AG10803 (cell line): ENCODE measurements around the gene BMERB1.
"Not testable (repeated sequence)": the region's sequence is repeated elsewhere in the genome, so short reads cannot be mapped to it uniquely, and the experiment has no call there.

ENCODE experiments used
- DNase-seq: peaks from one replicate; pipeline ENCODE4 v3.0.0; 2010; ENCODE audit warnings: low read depth
- H3K4me3 ChIP-seq: 2 replicates; pipeline ENCODE4 v1.5.1; 2011; ENCODE audit warnings: mild to moderate bottlenecking, low read length, control low read depth
- TF ChIP-seq, protein P1 (sequence below): conservative IDR thresholded peaks from 2 replicates; pipeline ENCODE4 v1.5.1; 2011; ENCODE audit warnings: mild to moderate bottlenecking, low read length, control low read depth, inconsistent platforms

BMERB1 gene

DNA sequence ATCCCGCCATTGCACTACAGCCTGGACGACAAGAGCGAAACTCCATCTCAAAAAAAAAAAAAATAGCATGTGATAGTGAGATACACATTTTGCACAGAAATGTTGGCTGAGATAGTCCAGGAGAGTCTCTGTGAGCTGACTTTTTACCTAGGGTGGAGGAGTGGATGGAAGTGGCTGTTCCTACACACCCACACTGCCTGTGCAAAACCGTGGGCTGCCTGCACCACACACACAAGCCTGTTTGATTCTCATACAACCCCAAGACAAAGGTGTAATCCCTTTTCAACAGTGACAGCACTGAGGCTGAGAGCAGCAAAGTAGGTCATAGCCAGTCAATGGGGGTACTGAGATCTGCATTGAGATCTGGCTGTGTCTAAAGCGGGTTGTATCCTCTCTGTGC, 121.7 kb downstream of the BMERB1 start:
- TF ChIP-seq, protein P1, sequence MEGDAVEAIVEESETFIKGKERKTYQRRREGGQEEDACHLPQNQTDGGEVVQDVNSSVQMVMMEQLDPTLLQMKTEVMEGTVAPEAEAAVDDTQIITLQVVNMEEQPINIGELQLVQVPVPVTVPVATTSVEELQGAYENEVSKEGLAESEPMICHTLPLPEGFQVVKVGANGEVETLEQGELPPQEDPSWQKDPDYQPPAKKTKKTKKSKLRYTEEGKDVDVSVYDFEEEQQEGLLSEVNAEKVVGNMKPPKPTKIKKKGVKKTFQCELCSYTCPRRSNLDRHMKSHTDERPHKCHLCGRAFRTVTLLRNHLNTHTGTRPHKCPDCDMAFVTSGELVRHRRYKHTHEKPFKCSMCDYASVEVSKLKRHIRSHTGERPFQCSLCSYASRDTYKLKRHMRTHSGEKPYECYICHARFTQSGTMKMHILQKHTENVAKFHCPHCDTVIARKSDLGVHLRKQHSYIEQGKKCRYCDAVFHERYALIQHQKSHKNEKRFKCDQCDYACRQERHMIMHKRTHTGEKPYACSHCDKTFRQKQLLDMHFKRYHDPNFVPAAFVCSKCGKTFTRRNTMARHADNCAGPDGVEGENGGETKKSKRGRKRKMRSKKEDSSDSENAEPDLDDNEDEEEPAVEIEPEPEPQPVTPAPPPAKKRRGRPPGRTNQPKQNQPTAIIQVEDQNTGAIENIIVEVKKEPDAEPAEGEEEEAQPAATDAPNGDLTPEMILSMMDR: no peak
- DNase-seq: no peak
- no peak overlapping the region for H3K4me3 ChIP-seq

DNA sequence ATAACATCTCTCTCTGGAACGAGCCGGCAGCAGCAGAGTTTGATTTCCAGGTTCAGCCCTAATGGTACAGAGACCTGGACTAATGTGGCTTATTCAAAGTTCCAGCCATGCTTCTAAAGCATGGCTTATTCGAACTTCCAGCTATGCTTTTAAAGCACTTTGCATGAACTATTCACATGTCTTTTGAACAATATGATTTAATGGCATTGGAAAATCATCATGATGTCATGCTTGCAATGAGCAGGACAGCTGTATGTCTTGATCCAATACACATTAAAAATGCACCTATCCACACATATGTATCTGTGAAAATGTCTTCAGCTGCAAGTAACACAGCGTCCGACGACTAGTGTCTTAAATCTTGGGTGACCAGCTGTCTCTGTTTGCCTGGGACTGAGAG, 122.9 kb downstream of the BMERB1 start:
- no peak for DNase-seq
- TF ChIP-seq, protein P1: no peak
- H3K4me3 ChIP-seq: no peak overlapping the region

DNA sequence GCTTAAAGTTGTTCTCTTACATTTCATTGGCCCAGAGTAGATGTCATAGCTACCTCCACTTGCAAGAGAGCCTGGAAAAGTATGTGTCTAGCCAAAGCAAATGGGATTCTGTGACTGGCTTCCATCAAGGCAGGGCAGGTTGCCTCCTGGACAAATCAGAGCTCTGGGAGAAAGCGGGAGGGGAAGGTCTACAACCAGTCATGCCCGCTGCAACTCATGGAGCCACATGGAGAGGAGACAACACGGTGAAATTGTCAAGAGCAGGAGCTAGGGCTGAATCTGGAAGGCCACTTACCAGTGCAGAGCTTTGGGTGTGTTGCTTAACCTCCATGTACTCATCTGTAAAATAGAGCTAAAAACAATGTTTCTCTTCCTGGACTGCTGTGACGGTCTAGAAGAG, 124.8 kb downstream of the BMERB1 start:
- DNase-seq: no peak
- no peak overlapping the region for H3K4me3 ChIP-seq
- TF ChIP-seq, protein P1: no peak

DNA sequence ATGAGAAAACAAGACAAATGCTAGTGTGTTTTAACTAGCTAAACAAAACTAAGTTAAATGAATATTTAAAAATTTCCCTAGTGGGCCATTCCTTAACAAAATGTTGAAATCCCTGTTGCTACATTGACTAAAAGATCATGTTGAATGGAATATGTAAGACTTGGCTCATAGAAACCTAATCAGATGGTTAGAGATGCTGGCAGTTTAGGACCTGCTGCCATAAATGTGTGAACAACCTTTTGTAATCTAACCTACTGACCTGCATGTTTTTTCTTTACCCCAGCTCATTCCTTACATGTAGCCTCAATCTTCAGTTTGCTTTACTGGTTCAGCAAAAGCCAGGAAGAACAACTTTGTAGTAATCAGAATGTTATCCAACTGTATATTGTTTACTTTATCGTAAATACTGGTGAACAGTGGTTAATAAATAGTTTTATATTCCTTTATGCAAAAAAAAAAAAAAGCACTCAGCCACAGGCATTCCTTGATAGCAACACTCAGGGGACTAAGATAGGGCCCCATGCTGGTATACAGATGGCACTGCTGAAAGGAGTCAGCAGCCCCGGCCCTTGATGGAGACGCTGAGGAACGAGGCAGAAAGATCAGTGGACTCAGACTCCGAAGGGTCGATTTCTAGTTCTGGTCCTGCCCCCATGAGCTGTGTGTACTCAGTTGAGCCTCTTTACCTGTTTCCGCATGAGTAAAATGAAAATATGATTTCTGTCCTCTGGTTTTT, 130.4 kb downstream of the BMERB1 start:
- DNase-seq: no peak
- TF ChIP-seq, protein P1: no peak
- no peak overlapping the region for H3K4me3 ChIP-seq

DNA sequence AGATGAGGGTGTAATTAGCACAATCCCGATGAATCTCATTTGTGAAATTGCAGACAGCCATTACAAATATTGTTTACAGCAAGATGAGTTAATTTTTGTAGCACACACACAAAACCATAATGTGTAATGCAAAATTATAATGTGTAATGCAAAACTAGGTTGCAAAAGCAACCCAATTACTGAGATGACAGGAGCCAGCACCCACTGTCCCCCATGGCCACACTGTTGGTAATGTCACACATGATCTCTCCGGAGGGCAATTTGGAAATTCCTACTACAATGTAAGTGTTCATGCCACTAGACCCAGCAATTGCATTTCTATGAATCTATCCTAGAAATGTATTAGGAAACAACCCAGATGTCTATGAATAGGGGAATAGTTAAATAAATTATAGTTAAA, 131.7 kb downstream of the BMERB1 start:
- no peak for DNase-seq
- TF ChIP-seq, protein P1: no peak
- H3K4me3 ChIP-seq: no peak overlapping the region

DNA sequence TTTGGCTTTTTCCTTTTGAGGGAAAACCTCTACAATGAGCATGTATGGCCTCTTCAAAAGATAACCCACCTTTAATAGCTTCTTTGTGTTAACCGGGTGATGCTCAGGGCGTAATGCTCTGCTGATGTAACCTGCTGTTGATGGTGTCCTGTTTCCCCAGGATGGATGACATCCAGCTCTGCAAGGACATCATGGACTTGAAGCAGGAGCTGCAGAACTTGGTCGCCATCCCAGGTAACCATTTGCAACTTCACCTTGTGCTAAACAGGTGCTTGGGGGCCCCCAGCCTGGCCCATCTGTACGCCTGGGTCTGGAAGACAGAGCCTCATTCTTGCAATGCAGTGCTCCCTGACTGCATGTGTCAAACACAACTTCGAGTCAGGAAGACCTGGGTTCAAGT, 133.4 kb downstream of the BMERB1 start:
- TF ChIP-seq, protein P1: no peak

DNA sequence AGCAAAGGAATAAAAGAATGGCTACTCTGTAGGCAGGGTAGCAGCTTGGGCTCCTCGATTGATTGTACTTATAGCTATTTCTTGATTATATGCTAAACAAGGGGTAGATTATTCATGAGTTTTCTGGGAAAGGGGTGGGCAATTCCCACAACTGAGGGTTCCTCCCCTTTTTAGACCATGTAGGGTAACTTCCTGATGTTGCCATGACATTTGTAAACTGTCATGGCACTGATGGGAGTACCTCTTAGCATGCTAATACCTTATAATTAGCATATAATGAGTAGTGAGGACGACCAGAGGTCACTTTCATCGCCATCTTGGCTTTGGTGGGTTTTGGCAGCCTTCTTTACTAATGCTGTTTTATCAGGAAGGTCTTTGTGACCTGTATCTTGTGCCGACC, 136.3 kb downstream of the BMERB1 start:
- not testable (repeated sequence) for H3K4me3 ChIP-seq, DNase-seq

More for the DNA sequence above, 133.4 kb downstream of the BMERB1 start:
- no peak overlapping the region for H3K4me3 ChIP-seq
- DNase-seq: no peak
